Naive B cell (primary cell): Measurements from ENCODE around the gene FLNC. TPM values are rescaled to one million over a fixed set of nuclear protein-coding genes. Genes with fewer than 3 reads are reported as not detected.

Experiments used
- ATAC-seq, 2 donors: fragments of 150-1000 bp; cut with Tn5 transposase; 2 replicates each; pipeline ENCODE4 v1.10.0; 2021; ENCODE audit warnings: low read depth in 2 of 2, mild to moderate bottlenecking in 2 of 2, moderate library complexity in 2 of 2
- DNase-seq: peaks from one replicate; pipeline ENCODE4 v3.0.0; 2022
- H3K27ac Mint-ChIP-seq, 6 donors: one replicate each; pipeline ENCODE4 v1.8.0; 2020 to 2022; ENCODE audit warnings: mild to moderate bottlenecking in 6 of 6, mixed read lengths in 6 of 6, moderate library complexity in 5 of 6, inconsistent platforms in 2 of 6
- H3K27me3 Mint-ChIP-seq, 3 donors: one replicate each; pipeline ENCODE4 v1.8.0; 2021 to 2022; ENCODE audit warnings: mixed read lengths in 3 of 3, mild to moderate bottlenecking in 1 of 3
- H3K36me3 Mint-ChIP-seq, 2 donors: one replicate each; pipeline ENCODE4 v1.8.0; 2020 to 2022; ENCODE audit warnings: mixed read lengths in 2 of 2, inconsistent platforms in 1 of 2, mild to moderate bottlenecking in 1 of 2
- H3K4me1 Mint-ChIP-seq, 3 donors: one replicate each; pipeline ENCODE4 v1.8.0; 2020 to 2022; ENCODE audit warnings: mixed read lengths in 3 of 3, inconsistent platforms in 1 of 3, mild to moderate bottlenecking in 1 of 3, moderate library complexity in 1 of 3
- H3K4me3 Mint-ChIP-seq, 8 donors: one replicate each; pipeline ENCODE4 v1.8.0; 2020 to 2022; ENCODE audit warnings: mild to moderate bottlenecking in 8 of 8, mixed read lengths in 8 of 8, moderate library complexity in 8 of 8, inconsistent platforms in 2 of 8
- H3K9me3 Mint-ChIP-seq, 7 donors: one replicate each; pipeline ENCODE4 v1.8.0; 2020 to 2022; ENCODE audit warnings: mixed read lengths in 7 of 7, mild to moderate bottlenecking in 5 of 7, inconsistent platforms in 2 of 7, moderate library complexity in 1 of 7
- polyA plus RNA-seq, 6 donors: library from polyadenylated mRNA; unstranded; fragments of 300-500 nt; fragmentation: Illumina TruSeq; gene quantifications; one replicate each; pipeline ENCODE4 v1.2.3, GENCODE V29; 2021; ENCODE audit warnings: low read depth in 6 of 6

The FLNC gene
- polyA plus RNA-seq, 6 donors from 2014 or later = not detected

- H3K4me3 Mint-ChIP-seq = no peak overlapping the region
- peak overlapping the region; percentile 21 to 89 (median 54) for H3K27ac Mint-ChIP-seq
- peaks cover 16 to 43% (median 35%) of the 10 kb centered on the region in 3 donors for H3K27me3 Mint-ChIP-seq
- no peaks in the 10 kb centered on the region for H3K36me3 Mint-ChIP-seq
- H3K9me3 Mint-ChIP-seq = peaks cover 0 to 6% (median 2%) of the 10 kb centered on the region in 7 donors
- peaks cover 9 to 16% (median 11%) of the 10 kb centered on the region in 3 donors for H3K4me1 Mint-ChIP-seq
- ATAC-seq (peak; percentile 85 to 93), DNase-seq (peak; percentile 71)
These were observed 74.4 kb downstream of the FLNC start for GRCh38 chr7:128904381-128905197.

- Mint-ChIP-seq H3K27ac (peak overlapping the region in 3 of 6 donors; percentile 49 to 70 (median 52)), H3K4me3 (no peak overlapping the region), H3K9me3 (peaks cover 0 to 3% (median 0%) of the 10 kb centered on the region in 7 donors)
These were observed 76.0 kb downstream of the FLNC start for GRCh38 chr7:128906001-128906765.

GRCh38 chr7:128906766-128907559 is 76.8 kb downstream of the FLNC start:
- DNase-seq (no peak), ATAC-seq (no peak)
- peaks cover 13 to 20% (median 19%) of the 10 kb centered on the region in 3 donors for H3K4me1 Mint-ChIP-seq
- H3K27ac Mint-ChIP-seq = peak overlapping the region in 2 of 6 donors; percentile 52 to 89
- H3K9me3 Mint-ChIP-seq = peaks cover 0 to 2% (median 0%) of the 10 kb centered on the region in 7 donors
- H3K4me3 Mint-ChIP-seq = no peak overlapping the region
- H3K36me3 Mint-ChIP-seq = no peaks in the 10 kb centered on the region
- peaks cover 24 to 67% (median 56%) of the 10 kb centered on the region in 3 donors for H3K27me3 Mint-ChIP-seq

More at GRCh38 chr7:128906001-128906765, 76.0 kb downstream of the FLNC start:
- H3K4me1 Mint-ChIP-seq = peaks cover 13 to 20% (median 19%) of the 10 kb centered on the region in 3 donors
- no peak for DNase-seq
- ATAC-seq = no peak
- H3K27me3 Mint-ChIP-seq = peaks cover 21 to 59% (median 50%) of the 10 kb centered on the region in 3 donors
- no peaks in the 10 kb centered on the region for H3K36me3 Mint-ChIP-seq

Other genes starting within 250 kb of the FLNC start
- gene GARIN1A, start 158.1 kb upstream of the FLNC start, polyA plus RNA-seq = under 1 TPM in 2 of 6 donors, not detected in 4; 0.05 to 0.08 TPM
- 10 to 100 TPM; 19.2 to 29.6 (median 21.0) TPM for gene CALU, start 91.0 kb upstream of the FLNC start, polyA plus RNA-seq
- gene OPN1SW, start 54.6 kb upstream of the FLNC start, polyA plus RNA-seq = not detected
- gene CCDC136, start 38.4 kb upstream of the FLNC start, polyA plus RNA-seq = under 1 TPM in 3 of 6 donors, not detected in 3; 0.08 to 0.38 (median 0.34) TPM
- gene ATP6V1F, start 32.5 kb downstream of the FLNC start, polyA plus RNA-seq = 100 to 1,000 TPM; 341 to 599 (median 381) TPM
- gene KCP, start 80.3 kb downstream of the FLNC start, polyA plus RNA-seq = under 1 TPM in 4 of 6 donors, not detected in 2; 0.29 to 0.78 (median 0.37) TPM
- gene IRF5, start 107.5 kb downstream of the FLNC start, polyA plus RNA-seq = 10 to 100 TPM; 54.4 to 78.0 (median 58.5) TPM
- gene TNPO3, start 224.7 kb downstream of the FLNC start, polyA plus RNA-seq = 10 to 100 TPM; 28.7 to 38.7 (median 34.1) TPM